GM12872 (cell line): ENCODE measurements around the gene EDIL3.

Experiments
- CTCF ChIP-seq: IDR thresholded peaks from 3 replicates; pipeline ENCODE4 v1.5.1; 2011; ENCODE audit warnings: low read depth, mild to moderate bottlenecking, low read length, moderate library complexity; ENCODE audit not compliant: insufficient read depth

The EDIL3 gene

GRCh38 chr5:84229045-84229444 lies 155.6 kb downstream of the EDIL3 start:
- TF ChIP-seq CTCF: no peak

GRCh38 chr5:84228266-84228665 lies 156.4 kb downstream of the EDIL3 start:
- no peak for TF ChIP-seq CTCF

GRCh38 chr5:84227236-84227635 lies 157.4 kb downstream of the EDIL3 start:
- no peak for TF ChIP-seq CTCF

- no peak for TF ChIP-seq CTCF
Measured at GRCh38 chr5:84218546-84218945, 166.1 kb downstream of the EDIL3 start.

- TF ChIP-seq CTCF: no peak
Measured at GRCh38 chr5:84215521-84215920, 169.2 kb downstream of the EDIL3 start.

- TF ChIP-seq CTCF: no peak
Measured at GRCh38 chr5:84213861-84214260, 170.8 kb downstream of the EDIL3 start.

GRCh38 chr5:84213212-84213611 lies 171.5 kb downstream of the EDIL3 start:
- no peak for TF ChIP-seq CTCF

GRCh38 chr5:84204772-84205171 lies 179.9 kb downstream of the EDIL3 start:
- no peak for TF ChIP-seq CTCF
